Uterus (tissue), 4 donors: ENCODE data around the gene SLC2A6. TPM values are rescaled to one million over a fixed set of nuclear protein-coding genes. Genes with fewer than 3 reads are reported as not detected.
"Not testable (repeated sequence)": the region's sequence is repeated elsewhere in the genome, so short reads cannot be mapped to it uniquely, and the experiment has no call there.

Experiments used
- DNase-seq, 2 donors: peaks; one replicate each; pipeline ENCODE4 v3.0.0-alpha.2; 2019 to 2020
- H3K27ac ChIP-seq, 2 donors: fragments of 200-600 bp; sonication (generic); 1 replicate in 1 of 2; 2 replicates in 1 of 2; pipeline ENCODE4 v1.5.1; 2016 to 2018
- H3K27me3 ChIP-seq, 2 donors: fragments of 200-600 bp; sonication (generic); one replicate each; pipeline ENCODE4 v1.5.1; 2018 to 2019; ENCODE audit warnings: control low read depth in 1 of 2
- H3K36me3 ChIP-seq, 2 donors: fragments of 200-600 bp; sonication (generic); one replicate each; pipeline ENCODE4 v1.5.1; 2019; ENCODE audit warnings: control low read depth in 1 of 2
- H3K4me1 ChIP-seq, 2 donors: fragments of 200-600 bp; sonication (generic); one replicate each; pipeline ENCODE4 v1.5.1; 2018 to 2019; ENCODE audit warnings: control low read depth in 1 of 2
- H3K4me3 ChIP-seq, 2 donors: fragments of 200-600 bp; sonication (generic); 1 replicate in 1 of 2; 2 replicates in 1 of 2; pipeline ENCODE4 v1.5.1; 2018 to 2019; ENCODE audit warnings: mild to moderate bottlenecking in 1 of 2
- H3K9me3 ChIP-seq, 2 donors: fragments of 200-600 bp; sonication (generic); one replicate each; pipeline ENCODE4 v1.5.1; 2019; ENCODE audit warnings: control low read depth in 1 of 2
- POLR2A ChIP-seq, 2 donors: fragments of 450-650 bp; IDR thresholded peaks; one replicate each; pipeline ENCODE4 v1.6.1; 2016; ENCODE audit warnings: antibody characterized with exemption in 2 of 2, mild to moderate bottlenecking in 1 of 2, moderate library complexity in 1 of 2
- intact Hi-C: fragments of 100-400 bp; cut with DNase I; formaldehyde crosslinking; loops from one replicate; pipeline ENCODE4 v1.15.1; 2023; ENCODE audit warnings: low total_unique reads
- total RNA-seq, 4 donors: library from RNA; depleted of rRNA in 3 of 4; stranded (reverse); fragments of >200 nt in 3 of 4; gene quantifications; one replicate each; pipeline versions ENCODE4 v1.1.0 to v1.2.4, GENCODE V29; 2014 to 2023
- TF ChIP-seq, protein P1 (sequence below), 4 experiments: fragments of 200-600 bp in 2 of 4; fragments of 450-650 bp in 2 of 4; sonication (generic) in 2 of 4; IDR thresholded peaks; one replicate each; pipeline ENCODE4 v1.5.1; 2016 to 2019; ENCODE audit warnings: antibody characterized with exemption in 4 of 4, mild to moderate bottlenecking in 2 of 4, moderate library complexity in 1 of 4
- donor health status: DM: yes; HTN: yes; CAD: no.

The SLC2A6 gene
- total RNA-seq, 4 donors from 2014 or later = 0.26 to 11.5 (median 2.1) TPM

DNA sequence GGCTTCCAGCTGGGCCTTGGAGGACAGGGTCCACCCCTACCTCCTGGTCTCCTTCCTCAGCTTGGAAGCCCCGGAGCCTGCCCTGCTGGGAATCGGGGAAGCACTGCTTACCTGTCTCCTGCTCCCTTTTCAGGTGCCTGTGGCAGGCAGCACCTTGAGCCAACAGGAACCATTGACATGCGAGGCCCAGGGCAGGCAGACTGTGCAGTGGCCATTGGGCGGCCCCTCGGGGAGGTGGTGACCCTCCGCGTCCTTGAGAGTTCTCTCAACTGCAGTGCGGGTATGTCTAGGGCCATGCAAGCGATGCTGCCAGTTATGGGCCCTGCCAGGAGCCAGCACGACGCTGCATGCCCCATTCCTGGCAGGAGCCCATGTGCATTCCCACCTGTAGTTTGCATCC, 23.0 kb downstream of the SLC2A6 start:
- Histone ChIP-seq H3K4me1 (no peaks in the 10 kb centered on the region), H3K27ac (no peak overlapping the region), H3K4me3 (no peak overlapping the region), H3K9me3 (no peaks in the 10 kb centered on the region), H3K36me3 (no peaks in the 10 kb centered on the region), H3K27me3 (no peaks in the 10 kb centered on the region)
- intact Hi-C loops = no loop called here
- TF ChIP-seq, protein P1, sequence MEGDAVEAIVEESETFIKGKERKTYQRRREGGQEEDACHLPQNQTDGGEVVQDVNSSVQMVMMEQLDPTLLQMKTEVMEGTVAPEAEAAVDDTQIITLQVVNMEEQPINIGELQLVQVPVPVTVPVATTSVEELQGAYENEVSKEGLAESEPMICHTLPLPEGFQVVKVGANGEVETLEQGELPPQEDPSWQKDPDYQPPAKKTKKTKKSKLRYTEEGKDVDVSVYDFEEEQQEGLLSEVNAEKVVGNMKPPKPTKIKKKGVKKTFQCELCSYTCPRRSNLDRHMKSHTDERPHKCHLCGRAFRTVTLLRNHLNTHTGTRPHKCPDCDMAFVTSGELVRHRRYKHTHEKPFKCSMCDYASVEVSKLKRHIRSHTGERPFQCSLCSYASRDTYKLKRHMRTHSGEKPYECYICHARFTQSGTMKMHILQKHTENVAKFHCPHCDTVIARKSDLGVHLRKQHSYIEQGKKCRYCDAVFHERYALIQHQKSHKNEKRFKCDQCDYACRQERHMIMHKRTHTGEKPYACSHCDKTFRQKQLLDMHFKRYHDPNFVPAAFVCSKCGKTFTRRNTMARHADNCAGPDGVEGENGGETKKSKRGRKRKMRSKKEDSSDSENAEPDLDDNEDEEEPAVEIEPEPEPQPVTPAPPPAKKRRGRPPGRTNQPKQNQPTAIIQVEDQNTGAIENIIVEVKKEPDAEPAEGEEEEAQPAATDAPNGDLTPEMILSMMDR (IDR thresholded peaks at IDR 0.05) = no peak
- no peak for TF ChIP-seq POLR2A (IDR thresholded peaks at IDR 0.05)
- DNase-seq = no peak

DNA sequence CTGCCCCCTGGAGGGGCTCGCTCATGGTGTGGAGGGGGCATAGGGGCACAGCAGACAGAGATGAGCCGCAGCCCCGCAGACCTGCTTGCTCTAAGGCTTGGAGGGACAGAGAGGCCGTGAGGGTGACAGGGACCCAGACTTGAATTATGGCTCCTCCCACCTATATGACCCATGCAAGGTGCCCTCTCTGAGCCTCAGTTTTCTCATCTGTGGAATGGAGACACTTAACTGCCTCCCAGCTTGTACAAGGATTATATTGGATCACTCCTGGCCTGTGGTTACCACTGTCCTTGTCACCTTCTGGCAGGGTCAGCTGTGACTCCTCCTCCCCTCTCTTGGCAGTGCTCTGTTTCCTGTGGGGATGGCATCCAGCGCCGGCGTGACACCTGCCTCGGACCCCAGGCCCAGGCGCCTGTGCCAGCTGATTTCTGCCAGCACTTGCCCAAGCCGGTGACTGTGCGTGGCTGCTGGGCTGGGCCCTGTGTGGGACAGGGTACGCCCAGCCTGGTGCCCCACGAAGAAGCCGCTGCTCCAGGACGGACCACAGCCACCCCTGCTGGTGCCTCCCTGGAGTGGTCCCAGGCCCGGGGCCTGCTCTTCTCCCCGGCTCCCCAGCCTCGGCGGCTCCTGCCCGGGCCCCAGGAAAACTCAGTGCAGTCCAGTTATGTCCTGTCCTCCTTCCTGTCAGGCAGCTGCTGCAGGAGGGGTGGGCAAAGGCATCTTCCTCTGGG, 23.8 kb downstream of the SLC2A6 start:
- intact Hi-C loops = no loop called here
- H3K4me1 ChIP-seq = no peaks in the 10 kb centered on the region
- TF ChIP-seq, protein P1 (IDR thresholded peaks at IDR 0.05) = no peak
- TF ChIP-seq POLR2A (IDR thresholded peaks at IDR 0.05) = no peak
- DNase-seq = no peak
- H3K27ac ChIP-seq = no peak overlapping the region
- no peaks in the 10 kb centered on the region for H3K27me3 ChIP-seq
- H3K9me3 ChIP-seq = no peaks in the 10 kb centered on the region
- no peak overlapping the region for H3K4me3 ChIP-seq
- no peaks in the 10 kb centered on the region for H3K36me3 ChIP-seq

DNA sequence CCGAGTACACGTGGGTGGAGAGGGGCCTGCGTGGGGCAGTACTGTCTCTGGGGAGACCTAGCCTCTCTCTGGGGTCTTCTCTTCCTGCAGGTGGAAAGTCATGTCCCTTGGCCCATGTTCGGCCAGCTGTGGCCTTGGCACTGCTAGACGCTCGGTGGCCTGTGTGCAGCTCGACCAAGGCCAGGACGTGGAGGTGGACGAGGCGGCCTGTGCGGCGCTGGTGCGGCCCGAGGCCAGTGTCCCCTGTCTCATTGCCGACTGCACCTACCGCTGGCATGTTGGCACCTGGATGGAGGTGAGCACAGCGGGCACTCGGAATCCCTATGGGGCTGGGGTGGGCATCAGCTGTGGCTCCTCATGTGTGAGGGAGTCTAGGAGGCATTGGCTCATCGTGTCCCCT, 24.6 kb downstream of the SLC2A6 start:
- intact Hi-C loops = no loop called here
- no peak for DNase-seq
- Histone ChIP-seq H3K9me3 (no peaks in the 10 kb centered on the region), H3K4me1 (no peaks in the 10 kb centered on the region), H3K36me3 (no peaks in the 10 kb centered on the region), H3K27me3 (no peaks in the 10 kb centered on the region), H3K27ac (no peak overlapping the region), H3K4me3 (no peak overlapping the region)
- TF ChIP-seq, protein P1 (IDR thresholded peaks at IDR 0.05) = no peak
- TF ChIP-seq POLR2A (IDR thresholded peaks at IDR 0.05) = no peak

DNA sequence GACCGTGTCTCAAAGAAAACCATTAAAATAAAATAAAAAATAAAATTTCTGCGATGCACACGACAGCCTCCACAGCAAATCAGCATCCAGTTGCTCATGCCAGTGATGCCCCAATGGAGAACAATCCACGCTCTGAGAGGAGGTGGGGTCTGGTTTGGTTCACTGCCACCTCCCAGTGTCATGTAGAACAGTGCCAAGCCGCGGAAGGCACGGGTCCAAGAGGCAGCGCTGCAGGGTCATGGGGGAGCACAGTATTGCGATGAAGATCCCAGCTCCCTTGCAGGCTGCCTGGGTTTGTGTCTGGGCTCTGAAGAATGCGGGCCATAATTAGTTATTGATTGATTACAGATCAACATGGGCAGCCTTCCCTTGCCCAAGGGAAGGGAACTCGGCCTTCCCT, 25.2 kb downstream of the SLC2A6 start:
- Histone ChIP-seq H3K4me3 (no peak overlapping the region), H3K4me1 (no peaks in the 10 kb centered on the region), H3K36me3 (no peaks in the 10 kb centered on the region), H3K27me3 (no peaks in the 10 kb centered on the region), H3K9me3 (no peaks in the 10 kb centered on the region), H3K27ac (no peak overlapping the region)
- no peak for DNase-seq
- intact Hi-C loops = no loop called here
- TF ChIP-seq, protein P1 (IDR thresholded peaks at IDR 0.05) = no peak
- no peak for TF ChIP-seq POLR2A (IDR thresholded peaks at IDR 0.05)

DNA sequence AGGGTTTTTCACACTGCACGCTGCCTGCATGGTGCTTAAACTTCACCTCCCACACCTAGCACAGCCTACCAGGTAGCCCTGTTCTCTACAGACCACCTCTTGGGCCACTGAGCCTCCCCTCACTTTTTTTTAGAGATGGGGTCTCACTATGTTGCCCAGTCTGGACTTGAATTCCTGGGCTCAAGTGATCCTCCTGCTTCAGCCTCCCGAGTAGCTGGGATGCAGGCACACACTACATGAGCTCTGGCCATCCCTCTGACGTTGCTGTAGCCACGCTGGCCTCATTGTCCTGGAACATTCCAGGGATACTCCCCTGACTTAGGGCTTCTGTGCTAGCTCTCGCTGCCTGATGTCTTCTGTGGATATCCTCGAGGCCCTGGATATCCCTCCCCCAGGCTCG, 26.3 kb downstream of the SLC2A6 start:
- Histone ChIP-seq H3K27me3 (no peaks in the 10 kb centered on the region), H3K27ac (no peak overlapping the region), H3K9me3 (no peaks in the 10 kb centered on the region), H3K4me1 (no peaks in the 10 kb centered on the region), H3K4me3 (no peak overlapping the region), H3K36me3 (no peaks in the 10 kb centered on the region)
- intact Hi-C loops = no loop called here
- TF ChIP-seq, protein P1 (IDR thresholded peaks at IDR 0.05) = no peak
- TF ChIP-seq POLR2A (IDR thresholded peaks at IDR 0.05) = no peak
- no peak for DNase-seq

DNA sequence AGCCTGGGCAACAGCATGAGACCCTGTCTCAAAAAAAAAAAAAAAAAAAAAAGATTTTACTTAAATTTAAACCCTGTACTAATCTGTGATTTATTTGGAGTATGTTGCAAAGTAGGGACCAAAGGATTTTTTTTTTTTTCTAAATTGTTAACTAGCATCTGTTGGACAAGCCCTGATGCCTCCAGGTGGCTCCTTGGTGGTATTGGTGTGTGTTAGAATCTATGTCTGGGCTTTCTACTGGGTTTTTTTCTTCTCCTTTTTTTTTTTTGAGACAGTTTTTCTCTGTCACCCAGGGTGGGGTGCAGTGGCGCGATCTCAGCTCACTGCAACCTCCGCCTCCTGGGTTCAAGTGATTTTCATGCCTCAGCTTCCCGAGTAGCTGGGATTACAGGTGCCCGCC, 27.0 kb downstream of the SLC2A6 start:
- DNase-seq, H3K27me3 ChIP-seq, intact Hi-C loops, H3K9me3 ChIP-seq, H3K4me3 ChIP-seq, H3K36me3 ChIP-seq, H3K4me1 ChIP-seq, H3K27ac ChIP-seq: not testable (repeated sequence)
